B cell (primary cell): ENCODE measurements around the gene CIDEC. TPM values are rescaled to one million over a fixed set of nuclear protein-coding genes. Genes with fewer than 3 reads are reported as not detected.

Experiments
- ATAC-seq: fragments of 200-7000 bp; cut with Tn5 transposase; one replicate; pipeline ENCODE4 v1.10.0; 2021; ENCODE audit warnings: low read depth, mild to moderate bottlenecking, moderate number of reproducible peaks, moderate library complexity
- CTCF ChIA-PET: fragments of 350-600 bp; sonication (Branson Sonifier 250); formaldehyde crosslinking; loops from one replicate; lab custom pipeline; 2021; ENCODE audit warnings: antibody characterized with exemption, inconsistent platforms; lab: Charles Lee
- POLR2A ChIA-PET: fragments of 350-600 bp; sonication (Branson Sonifier 250); formaldehyde crosslinking; loops from one replicate; lab custom pipeline; 2021; ENCODE audit warnings: antibody characterized with exemption; lab: Charles Lee
- DNase-seq: peaks from one replicate; pipeline ENCODE4 v3.0.0; 2013
- H2AFZ ChIP-seq: 2 replicates; pipeline ENCODE4 v1.6.1; 2012; ENCODE audit warnings: mild to moderate bottlenecking, low read depth, low read length; ENCODE audit not compliant: insufficient read depth, poor library complexity, severe bottlenecking
- H3K27ac ChIP-seq, 2 donors: 1 replicate in 1 of 2; 2 replicates in 1 of 2; pipeline ENCODE4 v1.5.1; 2012 to 2013; ENCODE audit warnings: low read length in 2 of 2, mild to moderate bottlenecking in 2 of 2, moderate library complexity in 1 of 2
- H3K27me3 ChIP-seq, 4 experiments: fragments of 200-600 bp in 1 of 4; sonication (generic) in 1 of 4; replicated peaks in 1 of 4; 1 replicate in 2 of 4; 2 replicates in 2 of 4; pipeline versions ENCODE4 v1.6.1 to v1.7.0; 2013 to 2016; ENCODE audit warnings: low read length in 3 of 4, mild to moderate bottlenecking in 2 of 4, mixed read lengths in 1 of 4, moderate library complexity in 1 of 4; ENCODE audit not compliant: insufficient read depth in 4 of 4, control insufficient read depth in 3 of 4; ENCODE audit errors: control extremely low read depth in 1 of 4
- H3K36me3 ChIP-seq, 2 experiments: replicated peaks in 1 of 2; 1 replicate in 1 of 2; 2 replicates in 1 of 2; pipeline versions ENCODE4 v1.6.1 to v1.7.1; 2013; ENCODE audit warnings: low read length in 1 of 2; ENCODE audit not compliant: insufficient read depth in 2 of 2, control insufficient read depth in 1 of 2; ENCODE audit errors: control extremely low read depth in 1 of 2, extremely low read depth in 1 of 2
- H3K4me1 ChIP-seq, 2 donors: fragments of 200-600 bp in 1 of 2; sonication (generic) in 1 of 2; 1 replicate in 1 of 2; 2 replicates in 1 of 2; pipeline versions ENCODE4 v1.5.1 to v1.6.1; 2013 to 2017; ENCODE audit warnings: low read length in 2 of 2; ENCODE audit not compliant: control insufficient read depth in 2 of 2, insufficient read depth in 2 of 2
- H3K4me2 ChIP-seq: replicated peaks from 2 replicates; pipeline ENCODE3; 2012; ENCODE audit warnings: mild to moderate bottlenecking, low read depth, low read length; ENCODE audit not compliant: poor library complexity, severe bottlenecking
- H3K4me3 ChIP-seq, 5 experiments: fragments of 200-600 bp in 1 of 5; sonication (generic) in 1 of 5; 1 replicate in 3 of 5; 2 replicates in 2 of 5; pipeline versions ENCODE4 v1.5.1 to v1.7.0; 2011 to 2016; ENCODE audit warnings: low read length in 4 of 5, mild to moderate bottlenecking in 4 of 5, low read depth in 2 of 5, control low read depth in 1 of 5, moderate library complexity in 1 of 5; ENCODE audit not compliant: insufficient read depth in 1 of 5; ENCODE audit errors: control extremely low read depth in 1 of 5, extremely low read depth in 1 of 5
- H3K79me2 ChIP-seq: fragments of 200-600 bp; sonication (generic); one replicate; pipeline ENCODE4 v1.6.0; 2016; ENCODE audit warnings: low read length; ENCODE audit not compliant: control insufficient read depth, insufficient read depth
- H3K9ac ChIP-seq: fragments of 200-600 bp; sonication (generic); 2 replicates; pipeline ENCODE4 v1.6.1; 2017; ENCODE audit warnings: mild to moderate bottlenecking, low read length, moderate library complexity
- H3K9me3 ChIP-seq, 3 donors: one replicate each; pipeline versions ENCODE4 v1.6.1 to v1.7.1; 2013; ENCODE audit warnings: low read length in 2 of 3; ENCODE audit not compliant: control insufficient read depth in 2 of 3, insufficient read depth in 1 of 3; ENCODE audit errors: control extremely low read depth in 1 of 3
- H4K20me1 ChIP-seq: 2 replicates; pipeline ENCODE4 v1.6.0; 2012; ENCODE audit warnings: mild to moderate bottlenecking, low read length; ENCODE audit not compliant: insufficient read depth, control insufficient read depth, poor library complexity, severe bottlenecking
- H3K27ac Mint-ChIP-seq: one replicate; pipeline ENCODE4 v1.8.0; 2021; ENCODE audit warnings: mixed read lengths
- H3K27me3 Mint-ChIP-seq: one replicate; pipeline ENCODE4 v1.8.0; 2021; ENCODE audit warnings: mixed read lengths
- H3K4me1 Mint-ChIP-seq: one replicate; pipeline ENCODE4 v1.8.0; 2021; ENCODE audit warnings: mixed read lengths
- H3K4me3 Mint-ChIP-seq: one replicate; pipeline ENCODE4 v1.8.0; 2021; ENCODE audit warnings: mixed read lengths
- H3K9me3 Mint-ChIP-seq: one replicate; pipeline ENCODE4 v1.8.0; 2022; ENCODE audit warnings: mixed read lengths; ENCODE audit not compliant: insufficient read depth
- EZH2 ChIP-seq: IDR thresholded peaks from 2 replicates; pipeline ENCODE4 v1.6.1; 2012; ENCODE audit warnings: borderline replicate concordance, low read depth, mild to moderate bottlenecking, moderate library complexity, low read length; ENCODE audit not compliant: insufficient read depth, poor library complexity, severe bottlenecking
- WGBS: methylation state at CpG from one replicate; pipeline ENCODE4 v1.1.5; 2013; ENCODE audit warnings: missing lambda C conversion rate; ENCODE audit not compliant: insufficient coverage; 5-methylcytosine and 5-hydroxymethylcytosine counted together
- intact Hi-C: fragments of 100-400 bp; cut with micrococcal nuclease; formaldehyde crosslinking; loops from one replicate; pipeline ENCODE4 v1.10.0; 2022
- polyA plus RNA-seq: library from polyadenylated mRNA; depleted of rRNA; stranded (reverse); fragments of >200 nt; gene quantifications from 2 replicates; pipeline ENCODE4 v1.2.3, GENCODE V29; 2012
- total RNA-seq, 2 donors: library from RNA; stranded (reverse); fragments of 120-200 nt in 1 of 2; gene quantifications; 1 replicate in 1 of 2; 2 replicates in 1 of 2; pipeline versions ENCODE4 v1.2.3 to v1.2.4, GENCODE V29; 2013 to 2022
- TF ChIP-seq, protein P1 (sequence below): fragments of 200-600 bp; IDR thresholded peaks from one replicate; pipeline ENCODE4 v1.8.0; 2022; ENCODE audit warnings: antibody characterized with exemption, mild to moderate bottlenecking

CIDEC gene
- total and polyA plus RNA-seq, 2 donors (not counting 1 experiment from before 2014, with no cell fraction given), result not detected

DNA sequence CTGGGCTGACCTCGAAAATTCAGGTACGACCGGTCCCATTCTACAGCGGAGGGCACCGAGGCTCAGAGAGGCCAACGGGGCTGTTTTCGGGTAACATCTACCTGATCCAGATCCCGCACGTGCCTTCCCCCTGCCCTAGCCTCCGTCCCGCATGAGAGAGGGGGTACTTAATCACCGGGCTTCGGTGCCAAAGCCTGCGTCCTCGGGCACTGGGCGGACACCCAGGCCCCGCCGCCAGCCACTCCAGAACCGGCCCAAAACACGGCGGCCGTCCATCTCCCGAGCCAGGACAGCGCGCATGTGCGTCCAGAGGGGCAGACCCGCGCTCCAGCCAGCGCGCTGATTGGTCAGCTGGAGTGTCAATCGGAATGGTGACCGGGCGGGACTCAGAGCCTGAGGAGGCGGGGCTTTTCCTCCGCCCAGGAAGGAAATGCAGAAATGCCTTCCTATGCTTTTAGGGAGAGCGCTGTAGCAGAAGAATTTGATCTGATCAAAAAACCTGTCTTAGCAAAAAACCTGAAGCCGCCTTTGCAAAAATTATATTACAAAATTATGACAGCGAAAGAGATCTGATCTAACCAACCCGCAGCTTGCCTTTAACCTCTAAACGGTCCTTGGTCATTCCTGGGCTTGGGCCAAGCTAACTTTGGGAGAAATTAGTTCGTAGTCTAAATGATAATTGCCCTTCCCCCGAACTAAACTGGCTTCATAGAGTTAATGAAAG lies 36.2 kb downstream of the CIDEC start, which contains the start of gene RPUSD3:
Gene RPUSD3 (minus strand): TSS at position 294 of the 724 bp plus-strand sequence. CDS start 18 bp downstream, at position 276.
- TF ChIP-seq EZH2, result no peak
- TF ChIP-seq, protein P1, sequence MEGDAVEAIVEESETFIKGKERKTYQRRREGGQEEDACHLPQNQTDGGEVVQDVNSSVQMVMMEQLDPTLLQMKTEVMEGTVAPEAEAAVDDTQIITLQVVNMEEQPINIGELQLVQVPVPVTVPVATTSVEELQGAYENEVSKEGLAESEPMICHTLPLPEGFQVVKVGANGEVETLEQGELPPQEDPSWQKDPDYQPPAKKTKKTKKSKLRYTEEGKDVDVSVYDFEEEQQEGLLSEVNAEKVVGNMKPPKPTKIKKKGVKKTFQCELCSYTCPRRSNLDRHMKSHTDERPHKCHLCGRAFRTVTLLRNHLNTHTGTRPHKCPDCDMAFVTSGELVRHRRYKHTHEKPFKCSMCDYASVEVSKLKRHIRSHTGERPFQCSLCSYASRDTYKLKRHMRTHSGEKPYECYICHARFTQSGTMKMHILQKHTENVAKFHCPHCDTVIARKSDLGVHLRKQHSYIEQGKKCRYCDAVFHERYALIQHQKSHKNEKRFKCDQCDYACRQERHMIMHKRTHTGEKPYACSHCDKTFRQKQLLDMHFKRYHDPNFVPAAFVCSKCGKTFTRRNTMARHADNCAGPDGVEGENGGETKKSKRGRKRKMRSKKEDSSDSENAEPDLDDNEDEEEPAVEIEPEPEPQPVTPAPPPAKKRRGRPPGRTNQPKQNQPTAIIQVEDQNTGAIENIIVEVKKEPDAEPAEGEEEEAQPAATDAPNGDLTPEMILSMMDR, result no peak
- 0% methylated on average over 36 of the region's 42 CpGs for WGBS
- POLR2A ChIA-PET, result interaction anchor here (0.5 to 1.2 kb wide), 3 partner anchors 12 to 62 kb away, joined by 4 to 6 read pairs (median 4); no protein-coding TSS in a partner anchor

More for the DNA sequence above, 36.2 kb downstream of the CIDEC start, which contains the start of gene RPUSD3:
- Histone ChIP-seq H3K27ac (peak within 1 kb of the TSS; percentile 17 to 75), H3K79me2 (peaks cover 14% of the 10 kb centered on the region), H3K4me2 (peak within 1 kb of the TSS; percentile 77), H3K4me1 (peaks cover 8 to 17% of the 10 kb centered on the region in 2 donors), H3K9me3 (peaks cover 0 to 6% (median 0%) of the 10 kb centered on the region in 3 donors), H2AFZ (peak within 1 kb of the TSS; percentile 89), H4K20me1 (no peaks in the 10 kb centered on the region), H3K27me3 (no peaks in the 10 kb centered on the region), H3K9ac (peak within 1 kb of the TSS; percentile 86), H3K4me3 (peak within 1 kb of the TSS; percentile 60 to 96 (median 73)), H3K36me3 (peaks cover 6 to 23% of the 10 kb centered on the region in 2 experiments)
- Mint-ChIP-seq H3K27ac (peak within 1 kb of the TSS; percentile 92), H3K9me3 (no peaks in the 10 kb centered on the region), H3K4me3 (peak within 1 kb of the TSS; percentile 98), H3K27me3 (no peaks in the 10 kb centered on the region), H3K4me1 (peaks cover 20% of the 10 kb centered on the region)
- ATAC-seq (peak; percentile 100), DNase-seq (peak; percentile 97)
- intact Hi-C loops, result loop anchor here (1.0 to 5.0 kb wide), 11 partner anchors 35 to 478 kb away; partner anchors contain the start of genes BRK1, BRPF1, CRELD1 and JAGN1
- CTCF ChIA-PET, result no interaction called here
